Activated CD4-positive, alpha-beta T cell treated with anti-CD3 and anti-CD28 coated beads for 48 hours (primary cell): ENCODE results near the gene LEMD1.
"Not testable (repeated sequence)": the region's sequence is repeated elsewhere in the genome, so short reads cannot be mapped to it uniquely, and the experiment has no call there.

Source experiments
- DNase-seq: peaks from one replicate; pipeline ENCODE4 v3.0.0-alpha.2; 2020

Gene LEMD1

GRCh38 chr1:205446828-205447227 is 25.0 kb upstream of the LEMD1 start:
- no peak for DNase-seq

DNA sequence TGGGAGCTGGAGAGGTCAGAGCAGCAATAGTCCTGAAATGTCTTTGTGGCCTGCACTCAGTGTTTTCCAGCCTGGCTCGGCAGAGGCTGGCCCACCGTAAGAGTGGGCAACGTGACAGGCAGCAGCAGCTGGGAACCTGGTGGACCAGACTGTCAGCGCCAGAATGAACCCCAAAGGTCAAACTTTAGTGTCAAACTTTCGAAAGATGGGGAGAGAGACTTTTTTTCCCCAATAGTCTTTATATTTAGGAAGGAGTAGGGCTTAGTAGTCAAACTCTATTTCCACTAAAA is 23.7 kb upstream of the LEMD1 start:
- no peak for DNase-seq

GRCh38 chr1:205444931-205445645 is 23.2 kb upstream of the LEMD1 start:
- DNase-seq = no peak

DNA sequence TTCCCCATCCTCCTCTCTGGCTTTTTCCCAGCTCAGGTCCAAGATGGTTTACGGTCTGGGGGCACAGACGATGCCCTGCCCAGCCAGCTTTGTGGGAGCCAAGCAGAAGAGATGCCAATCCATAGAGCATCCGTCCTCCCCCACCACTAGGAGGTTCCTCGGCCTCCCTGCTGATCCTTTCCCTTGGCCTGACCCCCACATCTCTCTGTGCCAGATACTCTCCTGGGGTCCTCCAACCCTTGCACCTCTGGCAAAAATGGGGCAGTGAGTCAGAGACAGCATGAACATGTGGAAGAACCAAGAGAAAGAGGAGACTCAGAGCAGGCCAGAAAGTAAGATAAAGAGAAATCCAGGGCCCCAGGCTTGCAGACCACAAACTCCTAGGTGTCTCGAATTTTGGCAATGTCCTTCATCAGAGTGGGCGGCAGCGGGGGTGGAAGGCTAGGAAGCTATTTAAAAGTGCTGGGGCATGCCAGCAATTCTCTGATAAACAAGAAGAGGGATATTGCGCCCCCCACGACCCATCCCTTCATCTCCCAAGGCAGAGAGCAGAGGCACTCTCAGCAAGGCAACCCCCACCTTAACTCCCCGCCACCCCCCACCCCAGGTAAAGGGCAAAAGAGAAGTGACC is 22.6 kb upstream of the LEMD1 start:
- no peak for DNase-seq

DNA sequence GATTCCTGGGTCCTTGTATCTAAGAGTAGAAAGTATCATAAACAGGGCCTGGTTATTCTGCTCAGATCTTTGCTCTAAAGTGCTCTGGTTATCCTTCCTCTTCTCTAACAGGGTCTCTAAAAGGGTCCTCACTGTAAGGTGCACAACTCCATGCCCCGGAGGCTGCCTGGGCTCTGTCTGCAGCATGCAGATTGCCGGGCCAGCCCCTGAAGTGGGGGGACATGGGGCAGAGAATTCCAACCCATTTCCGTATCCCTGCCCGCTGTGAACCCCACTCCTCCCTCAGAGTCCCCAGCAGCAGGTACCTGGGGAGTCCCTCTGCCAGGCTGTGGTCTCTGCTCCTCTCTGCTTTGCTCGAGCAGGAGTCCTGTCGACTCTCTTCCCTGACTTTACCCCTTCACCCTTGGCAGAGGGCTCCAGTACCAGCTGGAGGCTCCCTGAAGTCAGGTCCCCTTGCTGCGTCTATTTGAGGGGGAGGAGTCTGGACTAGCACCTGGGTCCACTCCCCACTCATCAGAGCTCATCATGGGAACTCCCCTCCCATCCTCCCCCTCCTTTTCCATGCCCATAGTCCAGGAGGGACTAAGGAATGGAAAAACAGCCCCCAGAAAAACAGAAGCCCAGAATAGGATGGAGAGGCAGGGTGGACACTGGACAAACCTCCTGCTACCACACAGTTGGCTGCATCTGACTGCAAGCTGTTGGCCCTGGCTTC is 21.9 kb upstream of the LEMD1 start:
- no peak for DNase-seq

DNA sequence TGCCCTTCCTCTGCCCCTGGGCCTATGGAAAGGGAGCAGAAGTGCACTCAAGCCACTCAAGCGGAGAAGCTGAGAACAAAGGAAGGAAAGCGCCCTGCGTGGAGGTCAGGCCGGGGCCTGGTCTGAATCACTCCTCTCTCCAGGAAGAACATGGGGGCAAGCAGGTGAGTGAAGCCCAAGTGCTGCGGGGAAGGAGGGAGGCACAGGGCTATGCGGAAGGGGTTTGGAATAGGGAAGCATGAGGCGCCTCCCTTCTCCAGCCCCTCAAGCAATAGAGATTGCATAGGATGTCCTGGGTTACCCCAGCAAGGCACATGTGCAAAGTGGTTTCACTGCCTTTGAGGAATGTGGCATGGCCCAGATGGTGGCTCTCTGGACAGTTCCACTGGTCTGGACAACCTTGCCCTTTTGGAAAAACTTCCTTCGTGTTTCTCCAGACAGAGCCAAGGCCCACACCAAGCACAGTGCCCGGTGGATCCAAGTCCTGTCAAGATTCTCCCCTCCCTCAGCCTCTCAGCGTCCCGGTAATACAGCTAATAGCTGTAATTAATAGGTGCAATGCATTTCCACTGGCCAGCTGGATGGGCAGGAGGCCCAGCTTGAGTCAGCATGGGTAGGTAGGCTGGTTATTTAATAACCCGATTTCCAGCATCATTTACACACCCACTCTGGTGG is 20.3 kb upstream of the LEMD1 start:
- no peak for DNase-seq

GRCh38 chr1:205441716-205442050 is 19.8 kb upstream of the LEMD1 start:
- no peak for DNase-seq

DNA sequence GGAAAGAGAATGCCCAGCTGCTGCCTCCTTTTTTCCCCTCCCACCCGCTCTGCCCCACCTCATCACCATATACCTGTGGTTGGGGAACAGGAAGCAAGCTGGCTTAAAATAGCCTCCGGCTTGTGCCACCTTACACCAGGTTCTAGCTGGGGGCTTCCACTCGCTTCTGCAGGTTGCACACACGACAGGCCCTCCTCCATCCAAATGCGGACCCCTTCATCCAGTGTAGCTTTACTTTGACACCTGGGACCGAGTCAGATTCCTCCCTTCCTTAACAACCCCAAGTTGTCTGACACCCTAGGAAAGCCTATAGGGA is 19.4 kb upstream of the LEMD1 start:
- DNase-seq = no peak

GRCh38 chr1:205440476-205441317 is 18.8 kb upstream of the LEMD1 start:
- DNase-seq = peak; percentile 77

DNA sequence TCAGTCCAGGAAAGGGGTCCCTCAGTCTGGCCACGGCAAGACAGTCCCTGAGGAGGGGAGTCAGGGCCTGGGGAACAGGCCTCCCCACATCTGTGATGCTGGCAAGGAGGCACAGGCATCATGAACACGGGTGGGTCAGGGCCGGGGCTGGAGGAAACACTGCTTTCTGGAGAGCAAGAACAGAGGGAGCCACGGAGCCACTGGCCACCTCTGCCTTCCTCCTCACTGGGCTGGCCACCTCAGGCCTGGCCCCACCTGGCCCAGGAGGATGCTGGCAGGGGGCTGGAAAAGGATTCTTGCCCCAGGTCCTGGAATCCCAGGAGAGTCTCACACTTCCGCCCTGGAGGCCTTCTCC is 18.2 kb upstream of the LEMD1 start:
- DNase-seq = no peak

DNA sequence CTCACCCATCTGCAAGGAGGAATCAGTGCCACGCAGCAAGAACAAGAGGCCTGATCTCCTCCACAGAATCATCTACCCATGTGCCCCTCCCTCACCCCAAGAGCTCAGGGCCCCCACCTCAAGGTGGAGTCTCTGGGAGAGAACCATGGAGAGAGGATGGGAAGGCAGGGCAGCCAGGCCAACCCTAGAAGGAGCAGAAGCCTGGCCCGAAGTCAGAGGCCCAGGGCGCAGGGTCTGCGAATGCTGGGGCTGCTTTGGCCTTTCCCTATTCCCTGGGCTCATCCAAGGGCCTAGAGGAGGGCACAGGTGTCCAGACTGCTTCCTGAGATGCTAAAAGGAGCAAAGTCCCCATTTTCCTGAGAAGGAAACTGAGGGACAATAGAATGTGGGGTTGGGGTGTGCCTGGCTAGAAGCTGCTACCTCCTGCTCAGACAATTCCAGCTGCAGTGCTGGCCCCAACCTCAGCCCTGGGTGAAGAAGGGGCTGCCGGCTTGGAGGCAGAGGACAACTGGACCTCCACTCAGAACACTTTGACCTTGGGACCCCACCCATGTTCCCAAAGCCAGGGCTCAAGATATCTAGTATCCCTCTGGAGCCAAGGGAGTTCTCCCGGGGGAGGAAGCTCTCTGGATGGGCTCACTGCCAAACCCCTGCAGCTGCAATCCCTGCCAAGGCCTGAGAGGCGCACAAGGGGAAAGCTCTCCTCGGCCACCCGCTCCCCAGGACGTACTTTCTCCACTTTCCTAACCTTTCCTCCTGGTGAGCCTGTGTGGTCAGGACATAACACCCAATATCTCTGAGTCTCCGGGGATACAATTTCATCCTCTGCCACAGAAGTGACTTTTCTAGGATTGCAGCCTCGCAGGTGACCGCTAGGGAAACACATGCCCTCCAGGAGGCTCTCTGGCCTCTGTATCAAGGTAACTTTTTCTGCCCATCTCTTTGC is 16.6 kb upstream of the LEMD1 start:
- peak; percentile 13 for DNase-seq

DNA sequence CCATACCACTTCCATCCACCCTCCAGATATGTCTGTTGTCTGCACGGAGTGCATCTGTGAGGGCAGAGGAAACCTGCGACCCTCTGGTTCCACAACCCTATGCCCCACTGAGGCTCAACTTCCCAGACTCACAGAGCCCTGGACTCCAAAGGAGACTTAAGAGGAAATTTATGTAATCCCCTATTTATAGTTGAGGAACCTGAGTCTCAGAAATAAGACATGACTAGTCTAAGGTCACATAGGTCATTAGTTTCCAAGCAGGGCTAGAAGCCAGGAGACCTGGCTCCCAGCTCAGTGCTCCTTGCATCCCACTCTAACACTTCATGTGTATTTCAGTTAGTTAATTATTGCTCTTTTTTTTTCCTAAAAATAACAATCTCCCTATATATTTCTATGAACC is 15.7 kb upstream of the LEMD1 start:
- DNase-seq = no peak

- DNase-seq = no peak
Observed at GRCh38 chr1:205436776-205437410, 15.0 kb upstream of the LEMD1 start.

DNA sequence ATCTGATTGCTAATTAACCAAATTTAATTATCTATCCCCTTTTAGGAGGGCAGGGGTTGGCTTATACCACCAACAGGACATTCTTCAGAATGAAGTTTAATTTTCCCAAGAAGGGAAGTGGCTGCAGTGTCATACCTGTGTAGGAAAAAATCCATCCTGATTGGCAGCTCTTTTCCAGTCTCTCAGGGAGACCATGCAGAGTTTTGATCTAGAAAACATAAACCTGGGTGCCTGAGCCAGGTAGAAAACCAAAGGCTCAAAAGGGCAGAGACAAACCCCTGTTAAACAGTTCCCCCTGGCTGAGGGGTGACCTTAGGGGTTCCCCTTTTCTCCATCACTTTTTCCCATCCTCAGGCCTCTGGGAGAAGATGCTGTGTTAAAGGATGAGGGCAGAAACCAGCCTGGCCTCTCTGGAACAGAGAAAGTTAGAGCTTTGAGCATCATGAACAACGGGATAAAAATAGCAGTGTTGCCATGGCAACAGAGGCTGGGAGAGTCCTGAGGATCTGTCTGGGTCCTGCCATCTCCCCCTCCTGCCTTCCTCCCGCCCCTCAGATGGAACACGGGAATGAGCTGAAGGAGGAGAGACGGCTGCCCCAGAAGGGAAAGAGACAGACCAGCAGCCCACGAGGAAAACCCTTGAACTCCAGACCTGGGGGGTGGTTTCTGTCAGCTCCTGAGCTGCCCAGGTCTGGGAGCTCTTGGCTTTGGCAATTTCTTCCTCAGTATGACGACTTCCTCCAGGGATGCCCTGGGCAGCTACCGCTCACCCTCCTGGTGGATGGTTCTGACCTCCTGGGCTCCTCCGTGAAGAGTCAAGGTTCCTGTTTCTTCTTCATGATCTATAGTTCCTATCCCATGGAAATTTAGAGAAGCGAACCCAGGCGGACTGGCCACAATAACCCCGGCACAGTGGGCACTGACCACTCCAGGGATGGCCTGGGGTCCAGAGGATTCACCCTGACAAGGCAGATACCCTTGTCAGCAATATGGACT is 14.0 kb upstream of the LEMD1 start:
- DNase-seq = no peak

GRCh38 chr1:205434738-205435137 is 12.9 kb upstream of the LEMD1 start:
- DNase-seq = no peak

- DNase-seq = not testable (repeated sequence)
Observed at GRCh38 chr1:205432692-205433091, 10.8 kb upstream of the LEMD1 start.

- DNase-seq = no peak
Observed at GRCh38 chr1:205432116-205432515, 10.3 kb upstream of the LEMD1 start.

DNA sequence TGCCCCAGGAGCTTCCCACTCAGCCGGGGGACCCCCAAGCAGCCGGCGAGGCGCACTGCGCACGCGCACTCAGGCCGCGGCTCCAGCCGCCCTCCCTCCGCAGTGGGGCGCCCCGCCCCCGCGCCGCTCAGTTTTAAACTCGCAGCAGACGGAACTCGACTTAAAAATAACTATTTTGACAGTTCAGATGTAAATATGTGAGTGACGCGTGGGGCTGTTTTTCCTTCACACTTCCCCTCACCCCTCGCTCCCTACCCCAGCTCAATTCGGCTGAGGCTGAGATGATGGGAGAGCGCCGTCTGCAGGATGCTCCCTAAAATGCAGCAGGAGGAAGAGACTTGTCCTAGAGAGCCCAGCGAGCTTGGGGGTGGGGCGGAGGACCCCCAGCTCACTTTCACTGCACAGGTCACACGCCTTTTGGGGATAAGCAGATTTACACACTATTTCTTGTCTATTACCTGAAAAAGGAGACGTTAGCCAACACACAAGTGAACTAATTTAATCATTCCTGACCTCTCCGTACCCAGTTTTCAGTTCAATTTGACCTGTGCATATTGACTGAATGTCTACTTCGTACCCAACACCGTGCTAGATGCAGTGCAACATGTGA is 8.9 kb upstream of the LEMD1 start:
- peak; percentile 61 for DNase-seq

GRCh38 chr1:205429762-205430695 is 8.2 kb upstream of the LEMD1 start:
- no peak for DNase-seq
